ENCODE data around the gene CSAD. TPM values are rescaled to one million over a fixed set of nuclear protein-coding genes. Genes with fewer than 3 reads are reported as not detected.

Gene CSAD
- polyA plus RNA-seq, 1 of the 3 experiments (the other 2 are of a cell fraction), result 32.2 TPM

- Histone ChIP-seq H3K4me1 (ENCODE audit: control insufficient read depth in 1 of 2, insufficient read depth in 2 of 2, low read depth in 1 of 2, low read length in 1 of 2) (peaks cover 0 to 10% of the 10 kb centered on the region in 2 experiments; a peak in 2 of 4 replicates), H3K79me2 (ENCODE audit: insufficient read depth) (no peaks in the 10 kb centered on the region), H3K4me2 (no peak overlapping the region), H3K4me3 (ENCODE audit: low read depth in 2 of 2, low read length in 1 of 2) (no peak overlapping the region), H3F3A (replicated peaks; ENCODE audit: insufficient read depth) (no peaks in the 10 kb centered on the region), H3K9ac (no peak overlapping the region), H3K9me2 (no peaks in the 10 kb centered on the region), H3K9me3 (no peaks in the 10 kb centered on the region), H4K20me1 (ENCODE audit: insufficient read depth) (no peaks in the 10 kb centered on the region), H3K27me3 (ENCODE audit: insufficient read depth) (no peaks in the 10 kb centered on the region), H3K36me3 (replicated peaks in 1 of 2; ENCODE audit: control insufficient read depth in 1 of 2, insufficient read depth in 2 of 2, low read length in 1 of 2) (no peaks in the 10 kb centered on the region), H2AFZ (ENCODE audit: low read depth) (no peak overlapping the region), H3K27ac (ENCODE audit: low read depth in 2 of 2, low read length in 1 of 2) (no peak overlapping the region)
- ChIA-PET CTCF (interaction anchor here (1.0 kb wide), 1 partner anchor 55 kb away, joined by 4 read pairs; no protein-coding TSS in a partner anchor), POLR2A (no interaction called here)
- 92% methylated on average over 12 of the region's 12 CpGs for WGBS (ENCODE audit: low lambda C conversion rate)
- TF ChIP-seq EP300 (IDR thresholded peaks at IDR 0.05; ENCODE audit: borderline replicate concordance in 1 of 2, low read depth in 1 of 2, low read length in 1 of 2) (no peak), CHD2 (IDR thresholded peaks at IDR 0.05; ENCODE audit: low read length, partially characterized antibody) (no peak), IRF3 (IDR thresholded peaks at IDR 0.05; ENCODE audit: low read depth, low read length) (no peak), RFX5 (IDR thresholded peaks at IDR 0.05; ENCODE audit: low read length) (no peak), TAF1 (IDR thresholded peaks at IDR 0.05; ENCODE audit: borderline replicate concordance, low read depth, low read length) (no peak), TEAD4 (IDR thresholded peaks at IDR 0.05; ENCODE audit: borderline replicate concordance, insufficient read depth) (no peak), MAX (IDR thresholded peaks at IDR 0.05; ENCODE audit: low read depth) (no peak), USF2 (IDR thresholded peaks at IDR 0.05; ENCODE audit: borderline replicate concordance, low read depth, low read length) (no peak), PBX3 (IDR thresholded peaks at IDR 0.05) (no peak)
- DNase-seq, result no peak
These were observed 59.8 kb downstream of the CSAD start for GRCh38 chr12:53120685-53121525.

- no peak overlapping the region for H3K9ac ChIP-seq
- DNase-seq, result no peak
- H3K36me3 ChIP-seq (replicated peaks in 1 of 2; ENCODE audit: control insufficient read depth in 1 of 2, insufficient read depth in 2 of 2, low read length in 1 of 2), result no peaks in the 10 kb centered on the region
- H4K20me1 ChIP-seq (ENCODE audit: insufficient read depth), result no peaks in the 10 kb centered on the region
- no peaks in the 10 kb centered on the region for H3F3A ChIP-seq (replicated peaks; ENCODE audit: insufficient read depth)
- no peak overlapping the region for H3K4me2 ChIP-seq
- 56% methylated on average over 5 of the region's 8 CpGs for WGBS (ENCODE audit: low lambda C conversion rate)
- H3K9me3 ChIP-seq, result no peaks in the 10 kb centered on the region
- no peaks in the 10 kb centered on the region for H3K27me3 ChIP-seq (ENCODE audit: insufficient read depth)
- H3K9me2 ChIP-seq, result no peaks in the 10 kb centered on the region
- no peaks in the 10 kb centered on the region for H3K79me2 ChIP-seq (ENCODE audit: insufficient read depth)
- ChIA-PET POLR2A (no interaction called here), CTCF (interaction anchor here (0.6 to 1.7 kb wide), 2 partner anchors 19 to 284 kb away, joined by 3 to 4 read pairs; no protein-coding TSS in a partner anchor)
- no peak overlapping the region for H3K4me3 ChIP-seq (ENCODE audit: low read depth in 2 of 2, low read length in 1 of 2)
- no peak overlapping the region for H2AFZ ChIP-seq (ENCODE audit: low read depth)
- H3K4me1 ChIP-seq (ENCODE audit: control insufficient read depth in 1 of 2, insufficient read depth in 2 of 2, low read depth in 1 of 2, low read length in 1 of 2), result peaks cover 0 to 10% of the 10 kb centered on the region in 2 experiments; a peak in 2 of 4 replicates
- H3K27ac ChIP-seq (ENCODE audit: low read depth in 2 of 2, low read length in 1 of 2), result no peak overlapping the region
- TF ChIP-seq RCOR1 (IDR thresholded peaks at IDR 0.05; ENCODE audit: low read length) (no peak), CTCF (IDR thresholded peaks at IDR 0.05) (no peak), EP300 (IDR thresholded peaks at IDR 0.05; ENCODE audit: borderline replicate concordance in 1 of 2, low read depth in 1 of 2, low read length in 1 of 2) (no peak), IRF3 (IDR thresholded peaks at IDR 0.05; ENCODE audit: low read depth, low read length) (no peak), SIN3A (IDR thresholded peaks at IDR 0.05; ENCODE audit: borderline replicate concordance, low read depth, low read length) (no peak), USF1 (IDR thresholded peaks at IDR 0.05; ENCODE audit: borderline replicate concordance, low read depth) (no peak), EZH2phosphoT487 (IDR thresholded peaks at IDR 0.05; ENCODE audit: borderline replicate concordance, low read depth) (no peak), PBX3 (IDR thresholded peaks at IDR 0.05) (no peak)
These were observed 61.9 kb downstream of the CSAD start for GRCh38 chr12:53118751-53119300.
